Liver (tissue), 3 donors: ENCODE measurements around the gene DNAH8.

Source experiments
- CTCF ChIP-seq: fragments of 150-350 bp; IDR thresholded peaks from 2 replicates; pipeline ENCODE4 v1.5.1; 2017; ENCODE audit warnings: improper control_type of control experiment, low read depth, low read length; ENCODE audit not compliant: missing input control
- GABPA ChIP-seq, 2 donors: IDR thresholded peaks in 1 of 2; conservative IDR thresholded peaks in 1 of 2; 2 replicates each; pipeline ENCODE4 v1.6.1; 2016; ENCODE audit warnings: antibody characterized with exemption in 2 of 2, mild to moderate bottlenecking in 1 of 2, moderate library complexity in 1 of 2
- donor health status: healthy.
- donor health status: healthy.

- TF ChIP-seq CTCF (no peak), GABPA (IDR thresholded peaks at IDR 0.05 in 1 of 2, conservative IDR thresholded peaks at IDR 0.05 in 1 of 2) (no peak)
Observed at GRCh38 chr6:38856492-38856891, 141.4 kb downstream of the DNAH8 start.
